ENCODE measurements around the gene BBS1. TPM values are rescaled to one million over a fixed set of nuclear protein-coding genes. Genes with fewer than 3 reads are reported as not detected.
"Not testable (repeated sequence)": the region's sequence is repeated elsewhere in the genome, so short reads cannot be mapped to it uniquely, and the experiment has no call there.

The BBS1 gene
- 10 to 100 TPM; 39.8 to 61.1 TPM for total RNA-seq
- polyA plus RNA-seq (ENCODE audit: insufficient read length in 2 of 2), result 10 to 100 TPM; 50.1 to 77.1 TPM
- long read RNA-seq, donor 1, partial matches to known transcripts, result 0 of 4 reads
- long read RNA-seq, donor 1, other reads (novel, unspliced or antisense), result 0 of 4 reads
- long read RNA-seq, donor 2, partial matches to known transcripts, result 0 of 1 reads
- long read RNA-seq, donor 2, other reads (novel, unspliced or antisense), result 0 of 1 reads
- long read RNA-seq, donor 3, transcript BBS1-201 (17 exons, 3,423 nt), result major isoform, 5 of 5 reads
- long read RNA-seq, donor 3, partial matches to known transcripts, result 0 of 5 reads
- long read RNA-seq, donor 3, other reads (novel, unspliced or antisense), result 0 of 5 reads
- long read RNA-seq, donor 4, partial matches to known transcripts, result 0 of 7 reads
- long read RNA-seq, donor 4, other reads (novel, unspliced or antisense), result 0 of 7 reads

DNA sequence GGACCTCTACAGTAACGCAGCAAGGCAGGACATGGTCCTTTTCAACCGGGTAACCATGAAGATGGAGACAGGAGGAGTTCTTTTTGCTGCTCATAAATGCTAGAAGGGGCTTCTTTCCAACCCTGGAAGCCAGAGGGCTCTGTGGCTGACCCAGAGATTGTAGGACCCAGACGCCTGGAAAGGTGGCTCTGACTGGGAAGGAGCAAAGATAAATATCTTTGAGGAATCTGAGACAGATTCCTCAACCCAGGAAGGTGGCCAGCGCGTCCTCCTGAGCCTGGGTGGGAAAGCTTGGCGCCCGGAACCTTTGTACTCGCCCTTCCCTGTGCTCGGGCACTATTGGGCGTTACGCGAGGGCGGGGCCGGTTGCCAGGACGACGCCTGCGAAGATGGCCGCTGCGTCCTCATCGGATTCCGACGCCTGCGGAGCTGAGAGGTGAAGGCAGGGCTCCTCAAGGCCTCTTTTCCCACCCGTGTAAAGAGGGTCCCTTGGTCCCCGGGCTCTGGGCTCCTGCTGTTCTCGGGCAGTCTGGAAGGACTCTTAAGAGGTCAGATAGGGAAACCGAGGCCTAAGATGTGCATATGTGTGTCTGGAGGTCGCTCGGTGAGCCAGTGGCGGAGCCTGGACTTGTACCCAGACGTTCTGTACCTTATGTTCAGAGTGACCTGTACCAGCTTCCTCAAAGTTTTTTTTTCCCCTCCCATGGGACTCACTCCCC is at the start of gene BBS1:
Gene BBS1 (plus strand): TSS at position 365 of the 719 bp plus-strand sequence. CDS start 25 bp downstream, at position 390.
- Histone ChIP-seq H3K27me3 (ENCODE audit: control insufficient read depth, insufficient read depth, low read length) (no peaks in the 10 kb centered on the region), H3K27ac (ENCODE audit: low read depth, low read length) (peak within 1 kb of the TSS; percentile 71), H3K9me3 (ENCODE audit: control insufficient read depth, insufficient read depth, low read length) (no peaks in the 10 kb centered on the region), H3K36me3 (ENCODE audit: control insufficient read depth, insufficient read depth, low read length) (peaks cover 36% of the 10 kb centered on the region), H3K4me1 (ENCODE audit: control insufficient read depth, insufficient read depth, low read length) (peaks cover 4% of the 10 kb centered on the region), H3K4me3 (ENCODE audit: low read depth, low read length) (peak within 1 kb of the TSS; percentile 92)
- DNase-seq (ENCODE audit: low read depth in 4 of 6, low spot score in 6 of 6), result peak; percentile 69 to 96 (median 80)
- 2% methylated on average over 30 of the region's 31 CpGs for WGBS (ENCODE audit: insufficient coverage)

DNA sequence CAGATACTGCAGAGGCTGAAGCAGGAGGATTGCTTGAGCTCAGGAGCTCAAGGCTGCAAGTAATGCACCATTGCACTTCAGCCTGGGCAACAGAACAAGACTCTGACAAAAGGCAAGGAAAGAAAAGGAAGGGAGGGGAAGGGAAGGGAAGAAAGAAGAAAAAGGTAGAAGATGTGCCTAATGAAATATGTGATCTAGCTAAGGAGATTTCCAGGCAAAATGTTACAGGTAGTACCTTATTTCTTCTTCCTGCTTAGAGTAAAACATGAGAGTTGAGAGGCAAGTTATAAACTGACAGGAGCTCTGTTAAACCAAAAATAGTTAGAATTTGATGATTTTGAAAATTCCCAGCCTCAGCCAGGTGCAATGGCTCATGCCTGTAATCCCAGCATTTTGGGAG is 48.4 kb upstream of the BBS1 start:
- peaks cover 7% of the 10 kb centered on the region for H3K4me1 ChIP-seq (ENCODE audit: control insufficient read depth, insufficient read depth, low read length)
- no peaks in the 10 kb centered on the region for H3K36me3 ChIP-seq (ENCODE audit: control insufficient read depth, insufficient read depth, low read length)
- no peaks in the 10 kb centered on the region for H3K27me3 ChIP-seq (ENCODE audit: control insufficient read depth, insufficient read depth, low read length)
- no peak overlapping the region for H3K4me3 ChIP-seq (ENCODE audit: low read depth, low read length)
- H3K9me3 ChIP-seq (ENCODE audit: control insufficient read depth, insufficient read depth, low read length), result no peaks in the 10 kb centered on the region
- no peak overlapping the region for H3K27ac ChIP-seq (ENCODE audit: low read depth, low read length)
- no peak for DNase-seq (ENCODE audit: low read depth in 4 of 6, low spot score in 6 of 6)

DNA sequence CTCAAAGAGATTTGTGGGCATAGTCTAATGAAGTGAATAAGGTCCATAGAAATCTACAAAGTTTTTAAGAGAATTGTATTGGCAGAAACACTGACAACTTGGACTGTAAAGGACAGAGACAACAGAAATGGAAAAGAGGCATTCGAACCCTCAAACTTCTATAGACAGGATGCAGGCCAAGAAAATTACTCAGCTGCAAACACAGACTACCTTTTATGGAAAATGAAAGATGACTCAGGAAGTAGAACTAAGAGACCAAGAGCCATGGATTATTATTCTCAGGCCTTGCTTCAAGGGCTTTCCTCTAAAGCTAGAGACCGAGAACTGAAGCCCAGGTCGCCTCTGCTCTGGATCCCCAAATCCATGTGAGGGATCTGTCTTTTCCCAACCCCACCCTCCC is 47.5 kb upstream of the BBS1 start:
- no peaks in the 10 kb centered on the region for H3K36me3 ChIP-seq (ENCODE audit: control insufficient read depth, insufficient read depth, low read length)
- no peak overlapping the region for H3K4me3 ChIP-seq (ENCODE audit: low read depth, low read length)
- H3K4me1 ChIP-seq (ENCODE audit: control insufficient read depth, insufficient read depth, low read length), result peaks cover 14% of the 10 kb centered on the region
- H3K27me3 ChIP-seq (ENCODE audit: control insufficient read depth, insufficient read depth, low read length), result no peaks in the 10 kb centered on the region
- no peaks in the 10 kb centered on the region for H3K9me3 ChIP-seq (ENCODE audit: control insufficient read depth, insufficient read depth, low read length)
- 92% methylated on average over 2 of the region's 3 CpGs for WGBS (ENCODE audit: insufficient coverage)
- DNase-seq (ENCODE audit: low read depth in 4 of 6, low spot score in 6 of 6), result no peak
- H3K27ac ChIP-seq (ENCODE audit: low read depth, low read length), result no peak overlapping the region

DNA sequence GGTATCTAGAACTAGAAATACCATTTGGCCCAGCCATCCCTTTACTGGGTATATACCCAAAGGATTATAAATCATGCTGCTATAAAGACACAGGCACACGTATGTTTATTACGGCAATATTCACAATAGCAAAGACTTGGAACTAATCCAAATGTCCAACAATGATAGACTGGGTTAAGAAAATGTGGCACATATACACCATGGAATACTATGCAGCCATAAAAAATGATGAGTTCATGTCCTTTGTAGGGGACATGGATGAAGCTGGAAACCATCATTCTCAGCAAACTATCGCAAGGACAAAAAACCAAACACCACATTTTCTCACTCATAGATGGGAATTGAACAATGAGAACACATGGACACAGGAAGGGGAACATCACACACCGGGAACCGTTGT is 46.3 kb upstream of the BBS1 start:
- not testable (repeated sequence) for H3K4me3 ChIP-seq (ENCODE audit: low read depth, low read length); H3K9me3 ChIP-seq (ENCODE audit: control insufficient read depth, insufficient read depth, low read length); DNase-seq (ENCODE audit: low read depth in 4 of 6, low spot score in 6 of 6); H3K36me3 ChIP-seq (ENCODE audit: control insufficient read depth, insufficient read depth, low read length); H3K27ac ChIP-seq (ENCODE audit: low read depth, low read length); H3K27me3 ChIP-seq (ENCODE audit: control insufficient read depth, insufficient read depth, low read length)
- WGBS (ENCODE audit: insufficient coverage), result no CpG with 5 or more reads among the region's 5 CpGs
- H3K4me1 ChIP-seq (ENCODE audit: control insufficient read depth, insufficient read depth, low read length), result peaks cover 19% of the 10 kb centered on the region

DNA sequence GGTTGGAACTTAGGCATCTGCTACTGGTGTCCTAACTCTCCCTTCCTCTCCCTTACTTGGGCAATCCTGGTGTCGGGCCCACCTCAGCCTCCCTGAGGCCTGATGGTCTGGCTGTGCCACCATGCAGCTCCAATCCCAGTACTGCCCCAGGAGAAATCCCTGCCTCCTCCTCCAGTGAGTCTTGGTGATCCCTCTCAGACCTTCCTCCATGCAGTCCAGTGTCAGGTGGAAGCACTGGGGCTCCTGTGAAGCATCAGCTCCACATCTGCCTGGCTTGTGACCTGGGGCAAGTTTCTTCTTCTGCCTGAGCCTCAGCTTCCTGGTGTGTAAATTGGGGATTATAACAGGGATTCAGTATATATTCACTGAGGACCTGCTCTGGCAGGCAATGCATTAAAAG is 45.5 kb upstream of the BBS1 start:
- no peak overlapping the region for H3K4me3 ChIP-seq (ENCODE audit: low read depth, low read length)
- no peak overlapping the region for H3K27ac ChIP-seq (ENCODE audit: low read depth, low read length)
- no peaks in the 10 kb centered on the region for H3K27me3 ChIP-seq (ENCODE audit: control insufficient read depth, insufficient read depth, low read length)
- peaks cover 19% of the 10 kb centered on the region for H3K4me1 ChIP-seq (ENCODE audit: control insufficient read depth, insufficient read depth, low read length)
- DNase-seq (ENCODE audit: low read depth in 4 of 6, low spot score in 6 of 6), result no peak
- peaks cover 2% of the 10 kb centered on the region for H3K36me3 ChIP-seq (ENCODE audit: control insufficient read depth, insufficient read depth, low read length)
- WGBS (ENCODE audit: insufficient coverage), result 80% methylated on average over 1 of the region's 1 CpG
- no peaks in the 10 kb centered on the region for H3K9me3 ChIP-seq (ENCODE audit: control insufficient read depth, insufficient read depth, low read length)

DNA sequence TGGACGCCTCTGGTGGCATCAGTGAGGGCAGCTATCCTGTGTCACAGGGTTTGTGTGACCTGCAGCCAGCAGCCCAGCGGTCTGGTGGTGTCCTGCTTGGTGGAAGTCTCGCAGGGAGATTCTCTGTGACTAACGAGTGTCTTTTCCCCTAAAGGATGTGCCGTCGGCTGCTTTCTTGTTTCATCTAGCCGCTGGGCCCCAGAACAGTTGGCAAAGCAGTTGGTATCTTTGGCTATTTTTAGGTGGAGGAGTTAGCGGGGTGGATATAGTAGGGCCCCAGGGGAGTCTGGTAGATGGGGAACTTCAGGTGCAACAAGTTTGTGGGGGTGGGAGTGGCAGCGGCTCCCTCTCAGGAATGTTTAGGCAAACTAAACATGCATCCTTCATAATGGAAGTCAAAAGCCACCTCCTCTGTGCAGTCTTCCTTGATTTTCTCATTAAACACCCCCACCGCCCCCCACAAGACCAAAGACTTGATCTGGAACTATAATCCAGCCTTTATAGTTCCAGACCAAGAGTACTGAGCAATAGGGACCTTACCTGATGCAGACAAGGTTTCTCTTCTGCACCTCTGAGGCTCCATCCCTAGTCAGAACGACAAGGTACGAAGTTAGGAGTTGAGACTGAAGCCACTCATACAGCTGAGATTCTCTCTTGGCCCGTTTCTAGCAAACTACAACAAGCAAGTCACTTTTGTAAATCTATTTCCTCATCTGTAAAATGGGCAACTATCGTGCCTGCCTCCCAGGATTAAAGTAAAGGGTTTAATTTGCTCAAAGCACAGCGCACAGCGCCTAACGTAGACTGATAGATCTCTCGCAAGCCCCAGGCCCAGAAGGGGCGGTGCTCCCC is 44.8 kb upstream of the BBS1 start:
- Histone ChIP-seq H3K4me1 (ENCODE audit: control insufficient read depth, insufficient read depth, low read length) (peaks cover 19% of the 10 kb centered on the region), H3K27me3 (ENCODE audit: control insufficient read depth, insufficient read depth, low read length) (no peaks in the 10 kb centered on the region), H3K36me3 (ENCODE audit: control insufficient read depth, insufficient read depth, low read length) (peaks cover 2% of the 10 kb centered on the region), H3K4me3 (ENCODE audit: low read depth, low read length) (peak overlapping the region; percentile 73), H3K27ac (ENCODE audit: low read depth, low read length) (peak overlapping the region; percentile 73), H3K9me3 (ENCODE audit: control insufficient read depth, insufficient read depth, low read length) (no peaks in the 10 kb centered on the region)
- DNase-seq (ENCODE audit: low read depth in 4 of 6, low spot score in 6 of 6), result no peak
- 26% methylated on average over 17 of the region's 19 CpGs for WGBS (ENCODE audit: insufficient coverage)

DNA sequence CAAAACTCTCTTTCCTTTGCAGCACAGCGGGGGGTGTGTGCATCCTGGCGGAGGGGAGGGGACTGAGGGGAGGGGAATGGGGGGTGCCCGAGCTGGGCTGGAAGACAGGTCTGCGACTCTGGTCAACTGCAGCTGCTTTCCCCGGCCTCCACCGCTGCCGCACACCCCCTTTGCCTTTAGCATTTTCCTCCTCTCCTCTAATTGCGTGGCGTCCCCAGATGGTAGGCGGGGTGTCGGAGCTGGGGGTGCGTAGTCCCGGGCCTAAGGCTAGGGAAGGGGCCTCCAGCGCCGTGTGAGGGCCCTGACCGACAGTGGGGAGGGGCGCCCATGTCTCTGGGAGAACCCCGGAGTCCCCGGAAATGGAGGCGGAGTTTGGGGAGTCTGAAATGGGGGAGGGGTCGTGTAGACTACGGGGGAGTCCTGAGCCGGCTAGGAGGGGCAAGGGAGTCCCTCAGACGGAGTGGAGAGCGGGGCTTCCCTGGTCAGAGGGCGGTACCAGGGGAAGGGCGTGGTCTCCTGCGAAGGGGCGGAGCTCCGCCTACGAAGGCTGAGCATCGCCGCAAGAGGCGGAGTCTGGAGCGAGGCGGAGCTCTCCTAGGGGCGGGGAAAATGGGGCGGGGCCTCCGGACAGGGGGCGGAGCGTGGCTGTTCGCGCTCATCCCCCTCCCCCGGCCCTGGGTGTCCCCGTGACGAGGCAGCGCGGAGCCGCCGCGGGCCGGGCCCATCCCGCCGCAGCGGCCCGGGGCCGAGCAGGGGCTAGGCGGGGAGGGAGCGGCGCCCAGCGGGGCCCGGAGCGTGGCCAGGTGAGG is 44.0 kb upstream of the BBS1 start, which contains the start of gene PELI3:
Gene PELI3 (plus strand): TSS at position 681 of the 809 bp plus-strand sequence. CDS start 1,224 bp downstream, outside the sequence.
- under 1% methylated on average over 53 of the region's 63 CpGs for WGBS (ENCODE audit: insufficient coverage)
- no peaks in the 10 kb centered on the region for H3K27me3 ChIP-seq (ENCODE audit: control insufficient read depth, insufficient read depth, low read length)
- H3K27ac ChIP-seq (ENCODE audit: low read depth, low read length), result peak within 1 kb of the TSS; percentile 73
- no peaks in the 10 kb centered on the region for H3K9me3 ChIP-seq (ENCODE audit: control insufficient read depth, insufficient read depth, low read length)
- peak; percentile 79 to 98 (median 90) for DNase-seq (ENCODE audit: low read depth in 4 of 6, low spot score in 6 of 6)
- H3K36me3 ChIP-seq (ENCODE audit: control insufficient read depth, insufficient read depth, low read length), result peaks cover 7% of the 10 kb centered on the region
- H3K4me1 ChIP-seq (ENCODE audit: control insufficient read depth, insufficient read depth, low read length), result peaks cover 19% of the 10 kb centered on the region
- H3K4me3 ChIP-seq (ENCODE audit: low read depth, low read length), result peak within 1 kb of the TSS; percentile 73

DNA sequence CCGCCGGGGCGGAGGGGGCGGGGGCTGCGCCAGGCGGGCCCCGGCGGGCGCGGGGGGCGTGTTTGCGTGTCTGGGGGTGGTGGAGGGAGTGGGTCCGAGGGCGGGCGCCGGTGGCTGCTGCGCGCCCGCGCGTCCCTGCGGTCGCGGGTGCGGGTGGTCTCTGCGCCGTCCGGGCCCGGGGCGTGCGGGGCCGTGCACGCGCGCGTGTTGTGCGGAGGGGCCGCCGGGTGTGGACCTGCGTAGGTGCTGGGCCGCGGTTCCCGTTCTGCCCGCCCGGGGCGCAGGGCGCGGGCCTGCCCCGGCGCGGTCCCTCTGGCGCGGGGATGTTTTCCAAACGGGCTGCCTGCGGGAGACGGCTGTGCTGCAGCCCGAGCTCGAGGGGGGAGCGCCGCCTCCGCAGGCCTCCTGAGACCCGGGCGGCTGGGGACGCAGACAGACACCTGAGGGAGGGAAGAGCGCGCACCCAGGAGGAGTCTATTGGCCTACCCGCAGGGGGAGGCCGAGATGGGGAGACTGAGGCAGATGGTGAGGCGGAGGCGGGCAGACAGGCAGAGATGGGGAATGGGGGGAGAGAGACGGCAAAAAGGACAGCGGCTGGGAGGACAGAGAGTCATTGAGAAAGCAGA is 43.3 kb upstream of the BBS1 start:
- Histone ChIP-seq H3K36me3 (ENCODE audit: control insufficient read depth, insufficient read depth, low read length) (peaks cover 12% of the 10 kb centered on the region), H3K27ac (ENCODE audit: low read depth, low read length) (peak overlapping the region; percentile 40), H3K27me3 (ENCODE audit: control insufficient read depth, insufficient read depth, low read length) (no peaks in the 10 kb centered on the region), H3K9me3 (ENCODE audit: control insufficient read depth, insufficient read depth, low read length) (no peaks in the 10 kb centered on the region), H3K4me1 (ENCODE audit: control insufficient read depth, insufficient read depth, low read length) (peaks cover 19% of the 10 kb centered on the region), H3K4me3 (ENCODE audit: low read depth, low read length) (peak overlapping the region; percentile 58)
- peak in 3 of 6 donors; percentile 23 to 82 (median 59) for DNase-seq (ENCODE audit: low read depth in 4 of 6, low spot score in 6 of 6)
- WGBS (ENCODE audit: insufficient coverage), result under 1% methylated on average over 72 of the region's 72 CpGs
